Neural crest cell (in vitro differentiated cells): ENCODE results near the gene CLEC2L. TPM values are rescaled to one million over a fixed set of nuclear protein-coding genes. Genes with fewer than 3 reads are reported as not detected.

Experiments
- DNase-seq: peaks from one replicate; pipeline ENCODE4 v3.0.0; 2021; ENCODE audit warnings: low read depth, mixed read lengths, low spot score
- H3K27ac Mint-ChIP-seq: one replicate; pipeline ENCODE4 v1.8.0; 2021; ENCODE audit warnings: mild to moderate bottlenecking, mixed read lengths; ENCODE audit not compliant: unreplicated experiment
- H3K27me3 Mint-ChIP-seq: 2 replicates; pipeline ENCODE4 v1.8.0; 2021; ENCODE audit warnings: low read depth, mild to moderate bottlenecking, mixed read lengths
- H3K36me3 Mint-ChIP-seq: 2 replicates; pipeline ENCODE4 v1.8.0; 2021; ENCODE audit warnings: low read depth, mild to moderate bottlenecking, mixed read lengths
- H3K4me1 Mint-ChIP-seq: 2 replicates; pipeline ENCODE4 v1.8.0; 2021; ENCODE audit warnings: mixed read lengths
- H3K4me3 Mint-ChIP-seq: one replicate; pipeline ENCODE4 v1.8.0; 2021; ENCODE audit warnings: mild to moderate bottlenecking, mixed read lengths
- H3K9me3 Mint-ChIP-seq: 2 replicates; pipeline ENCODE4 v1.8.0; 2021; ENCODE audit warnings: mixed read lengths
- CTCF ChIP-seq: fragments of 200-600 bp; sonication (generic); conservative IDR thresholded peaks from 2 replicates; pipeline ENCODE4 v1.5.0; 2021; ENCODE audit warnings: antibody characterized with exemption, mild to moderate bottlenecking
- total RNA-seq: library from RNA; stranded (reverse); gene quantifications from 2 replicates; pipeline ENCODE4 v1.2.1, GENCODE V29; 2021

CLEC2L gene
- total RNA-seq, 1 donor from 2014 or later = 0.65 TPM

DNA sequence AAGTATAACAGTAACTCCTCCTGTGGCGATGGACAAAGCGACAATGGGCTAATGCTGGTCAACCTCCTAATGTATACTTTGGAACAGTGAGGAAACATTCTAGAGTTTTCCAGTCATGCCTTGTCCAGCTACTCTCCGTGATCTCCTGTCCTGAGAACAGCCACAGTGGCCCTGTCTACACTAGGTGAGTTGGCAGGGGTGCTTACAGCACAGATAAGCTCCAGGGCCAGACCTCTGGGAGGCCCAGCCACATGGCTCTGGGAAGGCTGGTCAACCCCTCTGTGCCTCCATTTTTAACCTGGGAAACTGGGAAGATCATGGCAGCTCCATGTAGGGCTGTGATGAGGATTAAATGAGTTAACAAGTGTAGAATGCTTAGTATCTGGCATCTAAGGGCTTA lies 57.0 kb downstream of the CLEC2L start:
- no peak overlapping the region for H3K27ac Mint-ChIP-seq
- no peak overlapping the region for H3K4me3 Mint-ChIP-seq
- H3K36me3 Mint-ChIP-seq = peaks cover 9% of the 10 kb centered on the region
- TF ChIP-seq CTCF = no peak
- DNase-seq = no peak
- no peaks in the 10 kb centered on the region for H3K27me3 Mint-ChIP-seq
- peaks cover 4% of the 10 kb centered on the region for H3K4me1 Mint-ChIP-seq
- no peaks in the 10 kb centered on the region for H3K9me3 Mint-ChIP-seq

DNA sequence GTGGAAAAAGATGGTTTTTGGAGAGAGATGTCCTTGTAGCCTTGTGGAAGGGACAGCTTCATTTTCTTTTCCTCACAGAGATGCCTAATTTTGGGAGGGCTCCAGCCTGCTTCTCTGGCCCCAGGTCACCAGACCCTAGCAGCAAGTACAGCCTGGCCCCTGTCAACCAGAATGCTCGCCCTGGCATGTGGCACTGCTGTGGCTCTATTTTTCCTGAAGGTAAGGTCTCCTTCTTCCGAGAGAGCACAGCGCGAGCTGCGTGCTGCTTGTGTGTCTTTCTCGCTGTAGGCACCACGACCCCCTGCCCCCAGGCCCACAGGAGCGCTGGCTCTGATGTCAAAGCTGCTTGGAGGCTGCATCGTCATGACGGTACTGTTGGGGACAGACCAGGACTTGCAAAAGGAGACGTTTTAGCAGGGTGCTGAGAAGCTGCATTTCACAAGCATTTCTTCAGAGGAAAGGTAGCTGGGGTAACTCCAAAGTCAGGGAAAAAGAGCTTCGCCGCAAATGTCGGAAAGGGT lies 58.7 kb downstream of the CLEC2L start:
- DNase-seq = no peak
- Mint-ChIP-seq H3K27ac (no peak overlapping the region), H3K9me3 (no peaks in the 10 kb centered on the region)

GRCh38 chr7:139582671-139583155 lies 59.2 kb downstream of the CLEC2L start:
- Mint-ChIP-seq H3K27ac (no peak overlapping the region), H3K4me3 (no peak overlapping the region), H3K4me1 (peaks cover 4% of the 10 kb centered on the region), H3K27me3 (no peaks in the 10 kb centered on the region), H3K9me3 (no peaks in the 10 kb centered on the region), H3K36me3 (peaks cover 15% of the 10 kb centered on the region)
- DNase-seq = no peak
- no peak for TF ChIP-seq CTCF

More for the DNA sequence above, 58.7 kb downstream of the CLEC2L start:
- no peaks in the 10 kb centered on the region for H3K27me3 Mint-ChIP-seq
- H3K4me3 Mint-ChIP-seq = no peak overlapping the region
- peaks cover 15% of the 10 kb centered on the region for H3K36me3 Mint-ChIP-seq
- H3K4me1 Mint-ChIP-seq = peaks cover 4% of the 10 kb centered on the region
- no peak for TF ChIP-seq CTCF

- H3K27ac Mint-ChIP-seq = no peak overlapping the region
- H3K27me3 Mint-ChIP-seq = no peaks in the 10 kb centered on the region
- no peaks in the 10 kb centered on the region for H3K9me3 Mint-ChIP-seq
- no peak for DNase-seq
- H3K4me1 Mint-ChIP-seq = peaks cover 3% of the 10 kb centered on the region
- no peak for TF ChIP-seq CTCF
- peaks cover 13% of the 10 kb centered on the region for H3K36me3 Mint-ChIP-seq
- H3K4me3 Mint-ChIP-seq = no peak overlapping the region
Measured at GRCh38 chr7:139583826-139584553, 60.5 kb downstream of the CLEC2L start.

DNA sequence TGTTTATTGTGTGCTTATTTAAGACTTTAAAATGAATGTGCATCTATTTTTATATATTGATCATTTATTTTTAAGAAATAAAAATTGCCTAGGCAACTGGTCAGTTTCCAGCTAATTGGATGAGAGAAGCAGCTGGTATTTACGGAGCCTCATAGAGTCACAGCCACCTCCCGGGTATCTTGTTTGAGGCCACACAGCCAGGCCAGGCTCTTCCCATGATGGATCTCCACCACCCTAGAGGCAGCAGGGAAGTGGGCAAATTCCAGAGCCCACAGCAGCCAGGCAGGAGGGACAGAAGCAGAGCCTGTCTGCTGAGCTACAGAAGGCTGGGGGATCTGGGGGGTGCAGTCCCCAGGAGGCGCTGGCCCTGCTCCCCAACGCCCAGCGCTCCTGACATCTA lies 61.6 kb downstream of the CLEC2L start:
- peaks cover 8% of the 10 kb centered on the region for H3K36me3 Mint-ChIP-seq
- no peaks in the 10 kb centered on the region for H3K4me1 Mint-ChIP-seq
- H3K27me3 Mint-ChIP-seq = no peaks in the 10 kb centered on the region

More for the DNA sequence above, 61.6 kb downstream of the CLEC2L start:
- Mint-ChIP-seq H3K9me3 (no peaks in the 10 kb centered on the region), H3K4me3 (no peak overlapping the region), H3K27ac (no peak overlapping the region)
- DNase-seq = no peak
- no peak for TF ChIP-seq CTCF
